HG02571 (cell line): ENCODE results near the gene COL4A1.

Experiments used
- ATAC-seq: cut with Tn5 transposase; IDR thresholded peaks from one replicate; pipeline ENCODE4 v1.9.1; 2021; ENCODE audit warnings: mild to moderate bottlenecking, moderate library complexity; ENCODE audit not compliant: unreplicated experiment

COL4A1 gene

GRCh38 chr13:110179116-110179856 is 127.7 kb downstream of the COL4A1 start:
- no peak for ATAC-seq

- no peak for ATAC-seq
Observed at GRCh38 chr13:110177790-110178189, 129.2 kb downstream of the COL4A1 start.

GRCh38 chr13:110176431-110176830 is 130.5 kb downstream of the COL4A1 start:
- no peak for ATAC-seq

GRCh38 chr13:110173247-110173818 is 133.6 kb downstream of the COL4A1 start:
- ATAC-seq = no peak

GRCh38 chr13:110170882-110171281 is 136.1 kb downstream of the COL4A1 start:
- no peak for ATAC-seq

- ATAC-seq = no peak
Observed at GRCh38 chr13:110170020-110170790, 136.8 kb downstream of the COL4A1 start.

GRCh38 chr13:110168999-110169933 is 137.7 kb downstream of the COL4A1 start:
- no peak for ATAC-seq

GRCh38 chr13:110166598-110166997 is 140.4 kb downstream of the COL4A1 start:
- no peak for ATAC-seq

GRCh38 chr13:110164706-110165105 is 142.3 kb downstream of the COL4A1 start:
- no peak for ATAC-seq

- no peak for ATAC-seq
Observed at GRCh38 chr13:110162866-110163658, 143.9 kb downstream of the COL4A1 start.

GRCh38 chr13:110162053-110162452 is 144.9 kb downstream of the COL4A1 start:
- ATAC-seq = no peak

- ATAC-seq = no peak
Observed at GRCh38 chr13:110161112-110161882, 145.7 kb downstream of the COL4A1 start.

- no peak for ATAC-seq
Observed at GRCh38 chr13:110158226-110158625, 148.7 kb downstream of the COL4A1 start.

- no peak for ATAC-seq
Observed at GRCh38 chr13:110157718-110158117, 149.2 kb downstream of the COL4A1 start.

- no peak for ATAC-seq
Observed at GRCh38 chr13:110156301-110157049, 150.5 kb downstream of the COL4A1 start.

GRCh38 chr13:110155072-110155471 is 151.9 kb downstream of the COL4A1 start:
- ATAC-seq = no peak

- no peak for ATAC-seq
Observed at GRCh38 chr13:110154410-110154933, 152.5 kb downstream of the COL4A1 start.

- no peak for ATAC-seq
Observed at GRCh38 chr13:110152351-110152750, 154.6 kb downstream of the COL4A1 start.
